ENCODE results near the gene FTH1. TPM values are rescaled to one million over a fixed set of nuclear protein-coding genes. Genes with fewer than 3 reads are reported as not detected.

The FTH1 gene
- total RNA-seq, 1 experiment from 2014 or later = 6,804 TPM

DNA sequence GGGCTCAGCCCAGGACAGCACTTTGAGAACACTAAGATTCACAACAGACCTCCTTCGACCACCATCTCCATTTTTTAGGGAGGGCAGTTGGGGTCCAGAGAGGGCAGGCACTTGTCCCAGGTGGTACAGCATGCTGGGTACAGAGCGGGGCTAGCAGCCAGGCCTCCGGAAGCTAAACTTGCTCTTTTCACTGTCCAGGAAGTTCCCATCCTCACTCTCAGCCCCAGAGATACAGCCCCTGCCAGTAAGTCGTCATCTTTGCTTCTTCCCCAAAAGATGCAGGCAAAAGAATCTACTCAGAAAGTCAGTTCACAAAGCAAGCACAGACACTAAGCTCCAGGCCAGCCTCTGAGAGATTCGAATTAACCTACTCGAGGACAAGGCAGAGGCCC, 43.4 kb downstream of the FTH1 start:
- no peaks in the 10 kb centered on the region for H3K79me2 ChIP-seq (ENCODE audit: low read depth)
- H2AFZ ChIP-seq = no peak overlapping the region
- peaks cover 10% of the 10 kb centered on the region; the same call in 1 of the 2 replicates for H3K27me3 ChIP-seq (ENCODE audit: insufficient read depth, low read depth)
- no TSS peak for BruUV-seq (replicated peaks)
- H3K4me1 ChIP-seq (replicated peaks; ENCODE audit: insufficient read depth) = 0 out of 2 replicates have a peak, but pooled peaks cover 4% of the 10 kb centered on the region
- POLR2A ChIA-PET (ENCODE audit: unreplicated experiment) = interaction anchor here (0.7 kb wide), 1 partner anchor 184 kb away, joined by 6 read pairs; no protein-coding TSS in a partner anchor
- CTCF ChIA-PET = no interaction called here
- H4K20me1 ChIP-seq (ENCODE audit: insufficient read depth) = no peaks in the 10 kb centered on the region
- H3F3A ChIP-seq (ENCODE audit: insufficient read depth, low read depth) = peaks cover 8% of the 10 kb centered on the region; the same call in 1 of the 2 replicates
- H3K27ac ChIP-seq = no peak overlapping the region
- H3K9me3 ChIP-seq (ENCODE audit: insufficient read depth, low read depth) = no peaks in the 10 kb centered on the region
- no peak overlapping the region for H3K4me3 ChIP-seq
- intact Hi-C loops (cut with micrococcal nuclease; ENCODE audit: unreplicated experiment) = no loop called here
- TF ChIP-seq CTCF (conservative IDR thresholded peaks at IDR 0.05) = no peak
- no peak for TF ChIP-seq EZH2 (IDR thresholded peaks at IDR 0.05; ENCODE audit: low read depth)
- no peak overlapping the region for H3K4me2 ChIP-seq
- H3K36me3 ChIP-seq (ENCODE audit: low read depth) = no peaks in the 10 kb centered on the region
- no peak for DNase-seq
- H3K9me2 ChIP-seq (ENCODE audit: insufficient read depth) = no peaks in the 10 kb centered on the region

DNA sequence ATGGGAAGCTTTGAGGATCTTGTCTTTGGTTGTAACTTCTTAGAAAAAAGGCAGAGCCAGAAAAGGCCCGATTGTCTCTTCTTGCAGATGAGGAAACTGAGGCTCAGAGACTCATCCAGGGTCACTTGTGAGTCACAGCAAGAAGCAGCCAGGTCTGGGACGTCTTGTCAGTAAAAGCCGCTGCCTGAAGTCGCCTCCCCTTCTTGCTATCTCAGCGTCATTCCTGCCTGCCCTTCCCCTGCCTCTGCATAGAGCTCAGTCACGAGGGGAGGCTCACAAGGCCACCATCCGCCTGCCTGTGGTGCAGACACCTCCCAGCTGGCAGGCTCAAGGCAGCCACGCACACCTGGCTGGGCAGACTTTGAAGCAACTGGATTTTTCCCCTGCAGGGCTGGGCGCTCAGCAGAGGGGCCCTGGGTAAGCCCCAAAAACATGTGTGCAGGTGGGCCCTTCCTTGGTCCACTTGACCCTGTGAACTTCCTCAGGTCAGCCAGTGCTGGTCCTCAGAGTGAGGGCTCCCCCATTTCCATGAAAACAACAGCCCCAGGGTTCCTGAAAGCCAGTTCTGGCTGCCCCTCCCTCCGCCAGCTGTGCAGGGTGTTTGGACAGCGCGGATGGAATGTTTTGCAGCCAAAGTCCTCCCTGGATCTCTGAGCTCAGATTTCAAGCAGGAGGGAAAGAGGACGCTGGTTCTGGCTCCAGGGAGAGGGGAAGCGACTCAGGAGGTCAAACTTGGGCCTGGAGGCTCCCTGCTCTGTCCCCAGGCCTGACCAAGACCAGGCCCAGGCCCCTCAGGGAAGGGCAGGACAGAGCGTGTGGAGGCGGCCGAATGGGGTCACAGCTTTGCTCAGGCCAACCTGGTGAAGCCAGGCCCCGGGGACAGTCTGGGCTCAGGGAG, 44.0 kb downstream of the FTH1 start:
- intact Hi-C loops (cut with micrococcal nuclease; ENCODE audit: unreplicated experiment) = no loop called here
- Histone ChIP-seq H3K4me1 (replicated peaks; ENCODE audit: insufficient read depth) (0 out of 2 replicates have a peak, but pooled peaks cover 4% of the 10 kb centered on the region), H3K9me2 (ENCODE audit: insufficient read depth) (no peaks in the 10 kb centered on the region), H3K9me3 (ENCODE audit: insufficient read depth, low read depth) (no peaks in the 10 kb centered on the region), H3K27ac (no peak overlapping the region), H3K27me3 (ENCODE audit: insufficient read depth, low read depth) (peaks cover 16% of the 10 kb centered on the region), H3K4me3 (no peak overlapping the region), H3K36me3 (ENCODE audit: low read depth) (no peaks in the 10 kb centered on the region), H3F3A (ENCODE audit: insufficient read depth, low read depth) (peaks cover 11% of the 10 kb centered on the region; the same call in 1 of the 2 replicates), H2AFZ (no peak overlapping the region), H3K4me2 (no peak overlapping the region), H3K79me2 (ENCODE audit: low read depth) (no peaks in the 10 kb centered on the region), H4K20me1 (ENCODE audit: insufficient read depth) (no peaks in the 10 kb centered on the region)
- DNase-seq = peak in 1 of 2 experiments; percentile 50
- POLR2A ChIA-PET (ENCODE audit: unreplicated experiment) = interaction anchor here (0.6 to 0.7 kb wide), 2 partner anchors 31 to 185 kb away, joined by 3 to 6 read pairs; no protein-coding TSS in a partner anchor
- TF ChIP-seq CTCF (conservative IDR thresholded peaks at IDR 0.05) = no peak
- no peak for TF ChIP-seq EZH2 (IDR thresholded peaks at IDR 0.05; ENCODE audit: low read depth)
- CTCF ChIA-PET = interaction anchor here (0.6 to 1.1 kb wide), 4 partner anchors 24 to 72 kb away, joined by 3 to 9 read pairs (median 4); no protein-coding TSS in a partner anchor
- no TSS peak for BruUV-seq (replicated peaks)

- ChIA-PET POLR2A (ENCODE audit: unreplicated experiment) (no interaction called here), CTCF (interaction anchor here (0.7 to 1.1 kb wide), 2 partner anchors 22 to 24 kb away, joined by 4 to 5 read pairs; no protein-coding TSS in a partner anchor)
- Histone ChIP-seq H2AFZ (no peak overlapping the region), H3K79me2 (ENCODE audit: low read depth) (no peaks in the 10 kb centered on the region), H3K36me3 (ENCODE audit: low read depth) (no peaks in the 10 kb centered on the region), H3K4me1 (replicated peaks; ENCODE audit: insufficient read depth) (peaks cover 4% of the 10 kb centered on the region; the same call in 1 of the 2 replicates), H3K27me3 (ENCODE audit: insufficient read depth, low read depth) (peaks cover 24% of the 10 kb centered on the region), H3K9me2 (ENCODE audit: insufficient read depth) (no peaks in the 10 kb centered on the region), H4K20me1 (ENCODE audit: insufficient read depth) (no peaks in the 10 kb centered on the region), H3K4me2 (no peak overlapping the region), H3F3A (ENCODE audit: insufficient read depth, low read depth) (peaks cover 11% of the 10 kb centered on the region; the same call in 1 of the 2 replicates), H3K9me3 (ENCODE audit: insufficient read depth, low read depth) (no peaks in the 10 kb centered on the region), H3K27ac (no peak overlapping the region), H3K4me3 (no peak overlapping the region)
- no peak for DNase-seq
- intact Hi-C loops (cut with micrococcal nuclease; ENCODE audit: unreplicated experiment) = no loop called here
- TF ChIP-seq CTCF (conservative IDR thresholded peaks at IDR 0.05) (no peak), EZH2 (IDR thresholded peaks at IDR 0.05; ENCODE audit: low read depth) (no peak)
- no TSS peak for BruUV-seq (replicated peaks)
Observed at GRCh38 chr11:61922539-61922938, 44.9 kb downstream of the FTH1 start.

Data from PC-9 (cell line).